Activated gamma-delta T cell (primary cell): ENCODE measurements around the gene CNTNAP2.
"Not testable (repeated sequence)": the region's sequence is repeated elsewhere in the genome, so short reads cannot be mapped to it uniquely, and the experiment has no call there.

Experiments used
- DNase-seq: peaks from one replicate; lab custom pipeline; 2025; lab: John Stamatoyannopoulos, UW

The CNTNAP2 gene

GRCh38 chr7:147759327-147759943 is 1642.8 kb downstream of the CNTNAP2 start:
- no peak for DNase-seq

- no peak for DNase-seq
Measured at GRCh38 chr7:147765301-147765700, 1648.7 kb downstream of the CNTNAP2 start.

- no peak for DNase-seq
Measured at GRCh38 chr7:147771344-147771743, 1654.7 kb downstream of the CNTNAP2 start.

- DNase-seq, result no peak
Measured at GRCh38 chr7:147774461-147774860, 1657.9 kb downstream of the CNTNAP2 start.

GRCh38 chr7:147775516-147776284 is 1659.1 kb downstream of the CNTNAP2 start:
- no peak for DNase-seq

- DNase-seq, result no peak
Measured at GRCh38 chr7:147777309-147777708, 1660.7 kb downstream of the CNTNAP2 start.

- no peak for DNase-seq
Measured at GRCh38 chr7:147779949-147780348, 1663.3 kb downstream of the CNTNAP2 start.

GRCh38 chr7:147796581-147796980 is 1680.0 kb downstream of the CNTNAP2 start:
- DNase-seq, result no peak

- no peak for DNase-seq
Measured at GRCh38 chr7:147798001-147798400, 1681.4 kb downstream of the CNTNAP2 start.

GRCh38 chr7:147801762-147802161 is 1685.2 kb downstream of the CNTNAP2 start:
- not testable (repeated sequence) for DNase-seq

- DNase-seq, result no peak
Measured at GRCh38 chr7:147803151-147803550, 1686.5 kb downstream of the CNTNAP2 start.

- DNase-seq, result no peak
Measured at GRCh38 chr7:147803606-147804005, 1687.0 kb downstream of the CNTNAP2 start.

- no peak for DNase-seq
Measured at GRCh38 chr7:147804032-147804431, 1687.4 kb downstream of the CNTNAP2 start.

- DNase-seq, result no peak
Measured at GRCh38 chr7:147805996-147806576, 1689.5 kb downstream of the CNTNAP2 start.

GRCh38 chr7:147809786-147810185 is 1693.2 kb downstream of the CNTNAP2 start:
- no peak for DNase-seq

GRCh38 chr7:147810269-147810668 is 1693.7 kb downstream of the CNTNAP2 start:
- no peak for DNase-seq

- DNase-seq, result no peak
Measured at GRCh38 chr7:147811923-147812322, 1695.3 kb downstream of the CNTNAP2 start.

GRCh38 chr7:147813316-147813715 is 1696.7 kb downstream of the CNTNAP2 start:
- DNase-seq, result no peak

- no peak for DNase-seq
Measured at GRCh38 chr7:147818317-147818716, 1701.7 kb downstream of the CNTNAP2 start.

- no peak for DNase-seq
Measured at GRCh38 chr7:147824671-147825070, 1708.1 kb downstream of the CNTNAP2 start.

GRCh38 chr7:147829016-147829415 is 1712.4 kb downstream of the CNTNAP2 start:
- no peak for DNase-seq

GRCh38 chr7:147833557-147833956 is 1717.0 kb downstream of the CNTNAP2 start:
- DNase-seq, result no peak

- DNase-seq, result no peak
Measured at GRCh38 chr7:147833970-147834369, 1717.4 kb downstream of the CNTNAP2 start.
